GM12875 (cell line): ENCODE measurements around the gene GPR4.
A peak's percentile ranks its signal among the peaks of the same experiment; 100 is the strongest.

Experiments used
- H3K4me3 ChIP-seq: one replicate; pipeline ENCODE4 v1.5.1; 2011; ENCODE audit warnings: low read depth, low read length, control low read depth
- CTCF ChIP-seq: IDR thresholded peaks from 2 replicates; pipeline ENCODE4 v1.5.1; 2011; ENCODE audit warnings: low read depth, mild to moderate bottlenecking, control low read depth, inconsistent platforms, low read length, moderate library complexity, borderline replicate concordance; ENCODE audit not compliant: insufficient read depth

Gene GPR4

GRCh38 chr19:45643024-45643926 lies 41.3 kb upstream of the GPR4 start:
- H3K4me3 ChIP-seq = peak overlapping the region; percentile 44
- TF ChIP-seq CTCF = peak; percentile 99

DNA sequence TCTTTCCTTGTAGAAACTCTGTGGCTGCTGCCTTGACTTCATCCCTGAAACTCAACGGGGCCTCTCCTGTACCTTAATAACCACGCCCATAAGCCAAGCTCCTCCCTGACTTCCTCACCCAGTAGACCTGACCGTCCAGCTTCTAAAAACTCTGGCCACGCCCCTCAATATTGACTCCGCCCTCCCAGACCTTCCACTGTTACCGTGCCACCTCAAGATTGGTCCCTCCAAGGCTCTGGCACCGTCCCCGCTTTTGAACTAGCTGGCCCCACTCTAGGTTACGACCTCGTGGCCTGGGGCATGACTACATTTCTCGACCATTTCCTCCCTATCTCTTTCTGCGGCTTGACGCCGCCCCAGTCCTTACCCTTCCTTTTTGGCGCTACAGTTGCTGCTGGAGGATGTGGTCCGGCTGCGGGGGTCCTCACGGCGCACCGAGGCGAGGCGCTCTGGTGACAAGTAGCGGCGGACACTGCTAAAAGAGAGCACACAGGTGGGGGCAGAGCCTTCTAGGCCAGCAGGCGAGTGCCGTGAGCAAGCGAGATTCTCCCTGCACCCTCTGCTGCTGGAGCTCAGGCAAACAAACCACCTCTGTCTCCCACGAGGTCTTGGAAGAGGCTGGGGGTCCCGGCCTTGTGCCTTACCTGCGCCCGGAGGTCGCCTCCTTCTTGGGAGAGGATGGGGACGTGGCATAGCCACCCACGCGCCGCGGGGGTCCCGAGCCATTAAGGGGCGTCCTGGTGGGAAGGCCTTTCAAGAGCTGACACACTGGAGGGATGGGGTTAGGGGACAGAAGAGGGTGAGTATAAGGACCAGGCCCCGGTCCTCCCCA lies 39.5 kb upstream of the GPR4 start:
- H3K4me3 ChIP-seq = peak overlapping the region; percentile 68
- no peak for TF ChIP-seq CTCF

DNA sequence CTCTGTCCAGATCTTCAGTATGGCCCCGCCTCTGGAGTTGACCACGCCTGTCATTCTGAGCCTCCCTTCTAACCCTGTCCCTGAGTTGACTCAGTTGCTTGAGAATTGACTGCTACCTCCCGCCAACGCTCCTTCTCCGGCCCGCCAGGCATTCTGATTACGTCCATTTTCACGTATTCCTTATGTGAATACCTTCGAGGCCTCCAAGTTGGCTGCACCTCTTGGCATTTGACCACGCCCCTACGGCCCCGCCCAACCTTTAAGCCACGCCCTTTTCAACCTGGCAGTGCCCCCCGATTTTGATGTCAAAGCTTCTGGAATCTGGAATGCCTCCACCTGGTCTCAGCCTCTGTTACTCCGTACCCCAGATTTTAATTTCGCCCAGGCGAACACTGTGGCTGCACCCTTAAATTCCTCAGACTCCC lies 38.8 kb upstream of the GPR4 start:
- no peak for TF ChIP-seq CTCF
- peak overlapping the region; percentile 25 for H3K4me3 ChIP-seq

- TF ChIP-seq CTCF = peak; percentile 53
- peak within 1 kb of the TSS; percentile 85 for H3K4me3 ChIP-seq
Measured at GRCh38 chr19:45638930-45639729, 37.1 kb upstream of the GPR4 start, which contains the start of gene EML2. Gene EML2, minus strand, starts transcription at chr19:45639397. Its CDS starts 21 bp downstream, at chr19:45639376.

GRCh38 chr19:45637890-45638667 lies 36.1 kb upstream of the GPR4 start:
- peak overlapping the region; percentile 85 for H3K4me3 ChIP-seq
- TF ChIP-seq CTCF = no peak

DNA sequence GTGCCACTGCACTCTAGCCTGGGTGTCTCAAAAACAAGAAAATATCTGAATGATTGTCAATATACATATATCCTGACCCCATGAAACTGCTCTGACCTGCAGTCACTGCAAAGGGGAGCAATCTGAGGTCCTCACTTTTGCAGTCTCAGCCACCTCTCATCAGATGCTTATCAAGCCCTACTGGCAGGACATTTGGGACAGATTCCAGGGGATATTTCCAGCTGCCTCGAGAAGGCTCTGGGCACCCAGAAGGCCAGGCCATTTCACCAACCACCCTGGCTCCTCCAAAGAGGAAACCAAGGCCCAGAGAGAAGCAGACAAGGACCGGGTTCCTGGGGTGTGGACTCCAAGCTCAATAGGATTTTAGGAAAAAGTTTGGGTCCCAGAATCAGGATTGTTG lies 34.9 kb upstream of the GPR4 start:
- no peak for TF ChIP-seq CTCF
- no peak overlapping the region for H3K4me3 ChIP-seq
